Measurements from ENCODE around the gene REV1.

GRCh38 chr2:99495115-99495860 is 5.5 kb upstream of the REV1 start:
- TF ChIP-seq, protein P1, sequence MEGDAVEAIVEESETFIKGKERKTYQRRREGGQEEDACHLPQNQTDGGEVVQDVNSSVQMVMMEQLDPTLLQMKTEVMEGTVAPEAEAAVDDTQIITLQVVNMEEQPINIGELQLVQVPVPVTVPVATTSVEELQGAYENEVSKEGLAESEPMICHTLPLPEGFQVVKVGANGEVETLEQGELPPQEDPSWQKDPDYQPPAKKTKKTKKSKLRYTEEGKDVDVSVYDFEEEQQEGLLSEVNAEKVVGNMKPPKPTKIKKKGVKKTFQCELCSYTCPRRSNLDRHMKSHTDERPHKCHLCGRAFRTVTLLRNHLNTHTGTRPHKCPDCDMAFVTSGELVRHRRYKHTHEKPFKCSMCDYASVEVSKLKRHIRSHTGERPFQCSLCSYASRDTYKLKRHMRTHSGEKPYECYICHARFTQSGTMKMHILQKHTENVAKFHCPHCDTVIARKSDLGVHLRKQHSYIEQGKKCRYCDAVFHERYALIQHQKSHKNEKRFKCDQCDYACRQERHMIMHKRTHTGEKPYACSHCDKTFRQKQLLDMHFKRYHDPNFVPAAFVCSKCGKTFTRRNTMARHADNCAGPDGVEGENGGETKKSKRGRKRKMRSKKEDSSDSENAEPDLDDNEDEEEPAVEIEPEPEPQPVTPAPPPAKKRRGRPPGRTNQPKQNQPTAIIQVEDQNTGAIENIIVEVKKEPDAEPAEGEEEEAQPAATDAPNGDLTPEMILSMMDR (IDR thresholded peaks at IDR 0.05; ENCODE audit: borderline replicate concordance, extremely low read depth, low read length, poor library complexity, severe bottlenecking) = no peak
- no peak for TF ChIP-seq EZH2 (IDR thresholded peaks at IDR 0.05; ENCODE audit: borderline replicate concordance, low read depth, low read length, severe bottlenecking)
